22Rv1 (cell line): ENCODE results near the gene ATF6.

Experiments
- H3K27ac ChIP-seq: fragments of 450-650 bp; 2 replicates; pipeline ENCODE4 v1.5.1; 2017
- CTCF ChIP-seq: fragments of 450-650 bp; IDR thresholded peaks from 2 replicates; pipeline ENCODE4 v1.5.1; 2017; ENCODE audit warnings: mild to moderate bottlenecking
- ZFX ChIP-seq: fragments of 450-650 bp; IDR thresholded peaks from 2 replicates; pipeline ENCODE4 v1.6.1; 2017; ENCODE audit warnings: antibody characterized with exemption, borderline replicate concordance

The ATF6 gene

GRCh38 chr1:161948435-161948834 is 182.3 kb downstream of the ATF6 start:
- TF ChIP-seq CTCF (no peak), ZFX (no peak)

DNA sequence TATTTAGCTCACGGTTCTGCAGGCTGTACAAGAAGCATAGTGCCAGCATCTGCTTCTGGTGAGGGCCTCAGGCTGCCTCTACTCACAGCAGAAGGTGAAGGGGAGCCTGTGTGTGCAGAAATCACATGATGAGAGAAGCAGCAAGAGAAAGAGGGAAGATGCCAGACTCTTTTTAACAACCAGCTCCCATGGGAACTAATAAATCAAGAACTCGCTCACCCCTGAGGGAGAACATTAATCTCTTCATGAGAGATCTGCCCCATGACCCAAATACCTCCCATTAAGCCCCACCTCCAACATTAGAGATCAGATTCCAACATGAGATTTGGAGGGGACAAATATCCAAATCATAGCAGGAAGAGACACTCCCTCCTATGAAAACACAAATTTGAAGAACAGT is 183.4 kb downstream of the ATF6 start:
- TF ChIP-seq CTCF (no peak), ZFX (no peak)

More at GRCh38 chr1:161948435-161948834, 182.3 kb downstream of the ATF6 start:
- H3K27ac ChIP-seq, result no peak overlapping the region

GRCh38 chr1:161950377-161950776 is 184.3 kb downstream of the ATF6 start:
- TF ChIP-seq CTCF, result no peak
- TF ChIP-seq ZFX, result no peak
- H3K27ac ChIP-seq, result no peak overlapping the region

More for the DNA sequence above, 183.4 kb downstream of the ATF6 start:
- no peak overlapping the region for H3K27ac ChIP-seq

DNA sequence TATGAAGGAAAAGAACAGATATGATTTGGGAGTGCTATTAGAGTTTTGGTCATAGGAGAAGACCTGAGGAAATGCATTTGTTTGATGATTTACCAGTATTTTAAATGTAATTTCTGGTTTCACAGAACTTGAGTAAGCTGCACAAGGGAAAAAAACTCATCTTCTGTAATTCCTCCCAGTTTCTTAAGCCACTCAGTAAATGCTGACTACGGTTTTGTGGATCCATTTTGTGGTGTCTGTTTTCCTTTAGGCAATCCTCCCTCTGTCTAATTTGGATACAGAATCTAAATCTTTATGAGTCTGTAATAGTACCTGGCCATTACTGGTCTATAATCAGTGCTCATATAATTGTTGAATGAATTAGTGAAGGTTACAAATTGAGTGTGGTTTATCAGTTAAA is 185.5 kb downstream of the ATF6 start:
- no peak overlapping the region for H3K27ac ChIP-seq
- TF ChIP-seq CTCF (no peak), ZFX (no peak)

GRCh38 chr1:161952607-161953172 is 186.6 kb downstream of the ATF6 start:
- no peak overlapping the region for H3K27ac ChIP-seq
- no peak for TF ChIP-seq ZFX
- no peak for TF ChIP-seq CTCF

- no peak overlapping the region for H3K27ac ChIP-seq
- no peak for TF ChIP-seq ZFX
- TF ChIP-seq CTCF, result no peak
These were observed 187.3 kb downstream of the ATF6 start for GRCh38 chr1:161953256-161953920.

DNA sequence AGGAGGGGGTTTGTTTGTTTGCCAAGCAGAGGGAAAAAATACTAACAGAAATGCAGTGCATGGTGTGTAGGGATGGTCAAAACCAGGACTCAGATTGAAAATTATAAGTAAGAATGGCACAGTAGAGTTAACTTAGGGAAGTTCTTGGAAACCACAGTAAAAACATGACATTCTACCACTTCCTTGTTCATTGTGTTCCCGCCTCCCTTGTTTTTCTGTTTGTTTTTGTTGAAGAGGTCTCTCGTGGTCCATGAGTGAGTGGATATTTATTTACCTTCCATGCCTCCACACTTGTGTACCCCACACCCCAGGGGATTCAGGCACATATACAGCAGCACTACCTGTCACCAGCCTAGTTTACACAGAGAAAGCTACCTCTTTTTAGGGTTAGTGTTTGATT is 187.9 kb downstream of the ATF6 start:
- H3K27ac ChIP-seq, result no peak overlapping the region
- TF ChIP-seq CTCF (no peak), ZFX (no peak)
